Activated CD4-positive, CD25-positive, alpha-beta regulatory T cell treated with anti-CD3 and anti-CD28 coated beads, Interleukin-2, amount 50 U/mL, for 16 hours (primary cell): ENCODE measurements around the gene PARP2.
"Not testable (repeated sequence)": the region's sequence is repeated elsewhere in the genome, so short reads cannot be mapped to it uniquely, and the experiment has no call there.

Experiments
- DNase-seq: peaks from one replicate; pipeline ENCODE4 v3.0.0-alpha.2; 2020; ENCODE audit warnings: low read depth, low spot score

The PARP2 gene

GRCh38 chr14:20343092-20343861 is at the start of gene PARP2:
Gene PARP2 (plus strand): TSS chr14:20343635. CDS start chr14:20343642, 7 bp downstream.
- peak; percentile 76 for DNase-seq

- DNase-seq, result no peak
Measured at GRCh38 chr14:20294636-20295035, 48.8 kb upstream of the PARP2 start.

GRCh38 chr14:20295067-20295466 is 48.4 kb upstream of the PARP2 start:
- DNase-seq, result no peak

- no peak for DNase-seq
Measured at GRCh38 chr14:20302042-20302755, 41.2 kb upstream of the PARP2 start.

GRCh38 chr14:20305265-20306078 is 38.0 kb upstream of the PARP2 start, which contains the start of gene TTC5:
Gene TTC5 (minus strand): TSS chr14:20305951. CDS start chr14:20305937, 14 bp downstream.
- peak; percentile 84 for DNase-seq

GRCh38 chr14:20306079-20306423 is 37.4 kb upstream of the PARP2 start:
- DNase-seq, result no peak

GRCh38 chr14:20314026-20314425 is 29.4 kb upstream of the PARP2 start:
- DNase-seq, result no peak

- DNase-seq, result no peak
Measured at GRCh38 chr14:20317720-20318119, 25.7 kb upstream of the PARP2 start.

GRCh38 chr14:20327005-20327869 is 16.2 kb upstream of the PARP2 start:
- no peak for DNase-seq

GRCh38 chr14:20328705-20329104 is 14.7 kb upstream of the PARP2 start:
- no peak for DNase-seq

GRCh38 chr14:20329355-20329754 is 14.1 kb upstream of the PARP2 start:
- DNase-seq, result no peak

GRCh38 chr14:20331053-20331613 is 12.3 kb upstream of the PARP2 start:
- DNase-seq, result no peak

GRCh38 chr14:20332431-20332787 is 11.0 kb upstream of the PARP2 start:
- DNase-seq, result no peak

- DNase-seq, result peak; percentile 39
Measured at GRCh38 chr14:20332788-20333493, 10.5 kb upstream of the PARP2 start, which contains the start of gene CCNB1IP1. Gene CCNB1IP1 (minus strand): TSS chr14:20333279. CDS start chr14:20316523, 16,756 bp downstream.

GRCh38 chr14:20333494-20333841 is 10.0 kb upstream of the PARP2 start:
- no peak for DNase-seq

GRCh38 chr14:20334017-20334416 is 9.4 kb upstream of the PARP2 start:
- no peak for DNase-seq

- DNase-seq, result not testable (repeated sequence)
Measured at GRCh38 chr14:20341032-20341431, 2.4 kb upstream of the PARP2 start.

- DNase-seq, result no peak
Measured at GRCh38 chr14:20341646-20342045, 1.8 kb upstream of the PARP2 start.

GRCh38 chr14:20343862-20344220 is 406 bp downstream of the PARP2 start:
- no peak for DNase-seq

- DNase-seq, result no peak
Measured at GRCh38 chr14:20345366-20345765, 1.9 kb downstream of the PARP2 start.
